Parathyroid adenoma (tissue), 2 donors: Measurements from ENCODE around the gene ANKIB1.

ENCODE experiments used
- H2AFZ ChIP-seq: fragments of 300-600 bp; sonication (generic); one replicate; pipeline ENCODE4 v1.7.0; 2017; ENCODE audit warnings: antibody characterized with exemption, mild to moderate bottlenecking
- H3K27ac ChIP-seq: fragments of 300-600 bp; sonication (generic); one replicate; pipeline ENCODE4 v1.7.0; 2017
- H3K27me3 ChIP-seq: fragments of 300-600 bp; sonication (generic); one replicate; pipeline ENCODE4 v1.7.0; 2017; ENCODE audit warnings: low read length; ENCODE audit not compliant: control insufficient read depth, insufficient read depth
- H3K36me3 ChIP-seq: fragments of 300-600 bp; sonication (generic); one replicate; pipeline ENCODE4 v1.7.0; 2017; ENCODE audit warnings: low read length; ENCODE audit not compliant: control insufficient read depth, insufficient read depth
- H3K4me1 ChIP-seq: fragments of 300-600 bp; sonication (generic); one replicate; pipeline ENCODE4 v1.7.0; 2017; ENCODE audit warnings: control low read depth
- H3K4me2 ChIP-seq: fragments of 300-600 bp; sonication (generic); one replicate; pipeline ENCODE4 v1.7.0; 2017; ENCODE audit warnings: low read length
- H3K4me3 ChIP-seq: fragments of 300-600 bp; sonication (generic); one replicate; pipeline ENCODE4 v1.7.0; 2017; ENCODE audit warnings: low read depth, low read length
- H3K79me2 ChIP-seq: fragments of 300-600 bp; sonication (generic); one replicate; pipeline ENCODE4 v1.7.0; 2017; ENCODE audit warnings: control low read depth
- H3K9ac ChIP-seq: fragments of 300-600 bp; sonication (generic); one replicate; pipeline ENCODE4 v1.7.0; 2017; ENCODE audit warnings: mild to moderate bottlenecking
- H3K9me3 ChIP-seq: fragments of 300-600 bp; sonication (generic); one replicate; pipeline ENCODE4 v1.7.0; 2017; ENCODE audit warnings: low read length; ENCODE audit not compliant: control insufficient read depth
- TF ChIP-seq, protein P1 (sequence below): fragments of 300-600 bp; sonication (generic); IDR thresholded peaks from one replicate; pipeline ENCODE4 v1.7.0; 2017; ENCODE audit warnings: antibody characterized with exemption, mild to moderate bottlenecking
- donor health status: primary hyperparathyroidism.

ANKIB1 gene

DNA sequence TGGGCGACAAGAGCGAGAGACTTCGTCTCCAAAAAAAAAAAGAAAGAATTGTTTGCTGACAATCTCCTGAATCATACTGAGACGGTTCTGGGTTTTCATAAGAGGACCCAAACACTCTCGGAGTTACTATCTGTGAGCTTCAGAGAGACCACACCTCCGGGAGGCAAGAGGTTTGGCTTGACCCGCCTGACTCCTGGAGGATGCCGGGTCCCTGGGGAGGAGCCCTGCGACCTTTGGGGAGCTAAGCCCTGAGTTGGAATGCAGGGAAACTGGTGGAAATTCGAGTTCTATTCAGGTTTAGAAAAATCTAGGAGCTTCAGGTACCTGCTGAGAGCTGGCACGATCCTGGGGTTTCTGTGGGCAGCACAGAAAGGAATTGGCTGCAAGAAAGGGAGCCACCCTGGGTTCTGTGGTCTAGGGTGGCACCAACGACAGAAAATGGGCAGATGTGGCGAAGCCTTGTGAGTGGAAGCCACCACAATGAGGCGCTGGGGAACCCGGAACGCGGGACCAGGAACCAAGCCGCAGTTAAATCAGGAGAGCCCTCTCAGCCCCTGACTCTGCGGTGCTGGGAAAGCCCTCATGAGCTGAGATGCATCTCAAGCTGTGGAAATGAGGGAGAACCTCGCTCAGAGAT lies 179.7 kb downstream of the ANKIB1 start:
- H3K36me3 ChIP-seq = no peaks in the 10 kb centered on the region
- H3K4me2 ChIP-seq = no peak overlapping the region
- peaks cover 3% of the 10 kb centered on the region for H3K4me1 ChIP-seq
- TF ChIP-seq, protein P1, sequence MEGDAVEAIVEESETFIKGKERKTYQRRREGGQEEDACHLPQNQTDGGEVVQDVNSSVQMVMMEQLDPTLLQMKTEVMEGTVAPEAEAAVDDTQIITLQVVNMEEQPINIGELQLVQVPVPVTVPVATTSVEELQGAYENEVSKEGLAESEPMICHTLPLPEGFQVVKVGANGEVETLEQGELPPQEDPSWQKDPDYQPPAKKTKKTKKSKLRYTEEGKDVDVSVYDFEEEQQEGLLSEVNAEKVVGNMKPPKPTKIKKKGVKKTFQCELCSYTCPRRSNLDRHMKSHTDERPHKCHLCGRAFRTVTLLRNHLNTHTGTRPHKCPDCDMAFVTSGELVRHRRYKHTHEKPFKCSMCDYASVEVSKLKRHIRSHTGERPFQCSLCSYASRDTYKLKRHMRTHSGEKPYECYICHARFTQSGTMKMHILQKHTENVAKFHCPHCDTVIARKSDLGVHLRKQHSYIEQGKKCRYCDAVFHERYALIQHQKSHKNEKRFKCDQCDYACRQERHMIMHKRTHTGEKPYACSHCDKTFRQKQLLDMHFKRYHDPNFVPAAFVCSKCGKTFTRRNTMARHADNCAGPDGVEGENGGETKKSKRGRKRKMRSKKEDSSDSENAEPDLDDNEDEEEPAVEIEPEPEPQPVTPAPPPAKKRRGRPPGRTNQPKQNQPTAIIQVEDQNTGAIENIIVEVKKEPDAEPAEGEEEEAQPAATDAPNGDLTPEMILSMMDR = no peak
- H2AFZ ChIP-seq = peak overlapping the region; percentile 36
- H3K27me3 ChIP-seq = no peaks in the 10 kb centered on the region
- H3K27ac ChIP-seq = no peak overlapping the region
- no peaks in the 10 kb centered on the region for H3K9me3 ChIP-seq
- H3K79me2 ChIP-seq = no peaks in the 10 kb centered on the region
- H3K9ac ChIP-seq = no peak overlapping the region
- H3K4me3 ChIP-seq = no peak overlapping the region

DNA sequence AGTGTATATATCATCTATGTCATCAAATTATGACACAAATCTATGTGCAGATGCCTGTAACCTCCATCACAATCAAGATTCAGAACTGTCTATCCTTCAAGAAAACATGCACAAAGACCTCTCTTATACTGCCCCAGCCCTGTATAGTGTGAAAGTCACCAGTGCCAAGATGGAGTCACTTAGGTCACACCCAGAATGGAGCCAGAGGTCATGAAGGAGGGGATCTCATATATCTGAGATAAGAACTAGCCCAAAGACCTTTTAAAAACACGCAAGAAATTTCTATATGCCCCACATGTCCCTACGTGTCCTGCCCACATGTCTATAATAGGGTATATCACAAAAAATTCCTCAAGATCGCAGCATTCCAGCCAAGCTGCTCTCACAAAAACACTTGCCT lies 181.4 kb downstream of the ANKIB1 start:
- Histone ChIP-seq H3K9me3 (no peaks in the 10 kb centered on the region), H3K27ac (no peak overlapping the region), H3K4me1 (peaks cover 5% of the 10 kb centered on the region), H3K4me3 (no peak overlapping the region), H3K27me3 (no peaks in the 10 kb centered on the region), H3K36me3 (no peaks in the 10 kb centered on the region), H3K79me2 (no peaks in the 10 kb centered on the region), H2AFZ (no peak overlapping the region), H3K9ac (no peak overlapping the region), H3K4me2 (no peak overlapping the region)
- TF ChIP-seq, protein P1 = no peak

GRCh38 chr7:92432299-92432946 lies 186.6 kb downstream of the ANKIB1 start:
- Histone ChIP-seq H3K9me3 (no peaks in the 10 kb centered on the region), H3K4me2 (no peak overlapping the region), H3K9ac (no peak overlapping the region), H3K27ac (peak overlapping the region; percentile 9), H2AFZ (peak overlapping the region; percentile 33), H3K27me3 (no peaks in the 10 kb centered on the region), H3K4me1 (peaks cover 8% of the 10 kb centered on the region), H3K79me2 (no peaks in the 10 kb centered on the region), H3K4me3 (no peak overlapping the region), H3K36me3 (no peaks in the 10 kb centered on the region)
- TF ChIP-seq, protein P1 = no peak

- H3K4me2 ChIP-seq = no peak overlapping the region
- no peaks in the 10 kb centered on the region for H3K36me3 ChIP-seq
- peaks cover 8% of the 10 kb centered on the region for H3K4me1 ChIP-seq
- TF ChIP-seq, protein P1 = no peak
- no peak overlapping the region for H3K4me3 ChIP-seq
- H2AFZ ChIP-seq = no peak overlapping the region
- no peak overlapping the region for H3K9ac ChIP-seq
- H3K27me3 ChIP-seq = no peaks in the 10 kb centered on the region
- H3K9me3 ChIP-seq = no peaks in the 10 kb centered on the region
- H3K79me2 ChIP-seq = no peaks in the 10 kb centered on the region
- H3K27ac ChIP-seq = no peak overlapping the region
Measured at GRCh38 chr7:92433019-92433418, 187.2 kb downstream of the ANKIB1 start.

GRCh38 chr7:92435542-92435941 lies 189.8 kb downstream of the ANKIB1 start:
- no peaks in the 10 kb centered on the region for H3K79me2 ChIP-seq
- TF ChIP-seq, protein P1 = no peak
- H3K27me3 ChIP-seq = no peaks in the 10 kb centered on the region
- no peak overlapping the region for H3K27ac ChIP-seq
- H2AFZ ChIP-seq = no peak overlapping the region
- no peak overlapping the region for H3K9ac ChIP-seq
- H3K9me3 ChIP-seq = no peaks in the 10 kb centered on the region
- no peak overlapping the region for H3K4me3 ChIP-seq
- H3K4me2 ChIP-seq = no peak overlapping the region
- H3K4me1 ChIP-seq = peaks cover 8% of the 10 kb centered on the region
- H3K36me3 ChIP-seq = no peaks in the 10 kb centered on the region
